Measurements from ENCODE around the gene CMC4. TPM values are rescaled to one million over a fixed set of nuclear protein-coding genes. Genes with fewer than 3 reads are reported as not detected.

Gene CMC4
- total and polyA plus RNA-seq, 9 of the 15 experiments (the other 6 are each of a cell fraction or from before 2014, with no cell fraction given) = 3.5 to 16.9 (median 8.2) TPM

DNA sequence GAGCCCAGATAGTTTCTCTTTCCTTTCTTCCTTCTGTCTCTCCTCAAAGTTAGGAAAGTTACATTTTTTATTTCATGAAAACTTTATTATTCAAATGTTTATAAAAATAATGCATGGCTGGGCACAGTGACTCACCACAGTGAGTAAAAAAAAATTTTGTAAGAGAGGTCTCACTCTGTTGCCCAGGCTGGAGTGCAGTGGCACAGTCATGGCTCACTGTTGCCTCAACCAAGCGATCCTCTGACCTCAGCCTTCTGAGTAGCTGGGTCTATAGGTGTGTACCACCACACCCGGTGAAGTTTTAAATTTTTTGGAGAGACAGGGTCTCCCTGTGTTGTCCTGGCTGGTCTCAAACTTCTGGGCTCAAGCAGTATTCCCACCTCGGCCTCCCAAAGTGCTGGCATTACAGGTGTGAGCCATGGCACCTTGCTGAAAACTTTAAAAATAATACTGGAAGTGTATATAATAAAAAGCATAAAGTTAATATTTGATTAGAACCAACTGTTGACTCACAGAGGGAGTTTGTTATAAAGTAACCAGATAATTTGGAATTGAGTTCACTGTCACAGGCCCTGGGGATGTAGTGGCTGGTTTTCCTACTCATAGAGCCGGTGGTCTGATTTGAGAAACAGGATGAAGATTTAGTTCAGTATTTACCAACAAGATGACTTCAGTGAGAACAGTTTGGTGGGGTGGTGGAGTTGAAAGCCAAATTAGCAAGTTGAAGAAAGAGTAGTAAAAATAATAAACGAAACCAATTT is 18.0 kb downstream of the CMC4 start:
- Histone ChIP-seq H3K9ac (ENCODE audit: insufficient read depth in 1 of 2, low read depth in 2 of 2, low read length in 2 of 2) (no peak overlapping the region), H3K4me1 (replicated peaks in 1 of 2; ENCODE audit: control insufficient read depth in 2 of 2, insufficient read depth in 2 of 2, low read length in 2 of 2) (peaks cover 0 to 14% of the 10 kb centered on the region in 2 experiments; a peak in 3 of 5 replicates), H2AFZ (ENCODE audit: low read depth, low read length) (no peak overlapping the region), H3K9me1 (ENCODE audit: control insufficient read depth, insufficient read depth, low read length) (no peaks in the 10 kb centered on the region), H3K9me3 (replicated peaks; ENCODE audit: control insufficient read depth, insufficient read depth, low read depth, low read length) (no peaks in the 10 kb centered on the region), H3K4me3 (no peak overlapping the region), H3K79me2 (ENCODE audit: control insufficient read depth, insufficient read depth, low read length) (peaks cover 11% of the 10 kb centered on the region; the same call in 1 of the 3 replicates), H4K20me1 (replicated peaks; ENCODE audit: control insufficient read depth, insufficient read depth, low read length) (no peaks in the 10 kb centered on the region), H3K27me3 (ENCODE audit: control insufficient read depth in 2 of 2, insufficient read depth in 2 of 2, low read length in 2 of 2) (no peaks in the 10 kb centered on the region), H3K4me2 (ENCODE audit: insufficient read depth, low read length) (no peak overlapping the region), H3K27ac (ENCODE audit: extremely low read depth, low read depth, low read length) (no peak overlapping the region), H3K36me3 (ENCODE audit: control insufficient read depth, insufficient read depth, low read length) (peaks cover 43% of the 10 kb centered on the region; the same call in 2 of the 3 replicates)
- no TSS peak for BruUV-seq (replicated peaks)
- intact Hi-C loops (cut with micrococcal nuclease) (no loop called here), in situ Hi-C loops (cut with MboI) (no loop called here)
- WGBS (ENCODE audit: insufficient coverage, low coverage, missing lambda C conversion rate) = 69% methylated on average over 5 of the region's 5 CpGs
- no peak for DNase-seq (ENCODE audit: extremely low read depth in 1 of 4, low spot score in 3 of 4)
- CTCF ChIA-PET (ENCODE audit: low intra/inter-chr PET ratio) = no interaction called here
- no peak for FAIRE-seq
- TF ChIP-seq CHCHD3 (CRISPR knock-in tag; IDR thresholded peaks at IDR 0.05) (no peak), ZFP36 (IDR thresholded peaks at IDR 0.05; ENCODE audit: low read depth, low read length, partially characterized antibody) (no peak), ZNF77 (CRISPR knock-in tag; IDR thresholded peaks at IDR 0.05) (no peak), SAFB2 (IDR thresholded peaks at IDR 0.05; ENCODE audit: borderline replicate concordance, low read depth, low read length, severe bottlenecking) (no peak), NCOA1 (IDR thresholded peaks at IDR 0.05; ENCODE audit: low read depth) (no peak), YBX1 (IDR thresholded peaks at IDR 0.05) (no peak), MTA1 (IDR thresholded peaks at IDR 0.05; ENCODE audit: borderline replicate concordance) (no peak), CREB3 (tag; conservative IDR thresholded peaks at IDR 0.05; ENCODE audit: low read depth) (no peak)
- POLR2A ChIA-PET = interaction anchor here (0.8 kb wide), 1 partner anchor 14 kb away, joined by 3 read pairs; no protein-coding TSS in a partner anchor
- no peak for ATAC-seq
